NB4 (cell line): ENCODE results near the gene CD300C.
"Not testable (repeated sequence)": the region's sequence is repeated elsewhere in the genome, so short reads cannot be mapped to it uniquely, and the experiment has no call there.

Source experiments
- POLR2A ChIP-seq: IDR thresholded peaks from 2 replicates; pipeline ENCODE4 v1.6.1; 2011; ENCODE audit warnings: mild to moderate bottlenecking; ENCODE audit not compliant: insufficient read length; ENCODE audit errors: extremely low read depth
- TF ChIP-seq, protein P1 (sequence below): IDR thresholded peaks from one replicate; pipeline ENCODE4 v1.5.1; 2012; ENCODE audit warnings: low read depth, low read length

DNA sequence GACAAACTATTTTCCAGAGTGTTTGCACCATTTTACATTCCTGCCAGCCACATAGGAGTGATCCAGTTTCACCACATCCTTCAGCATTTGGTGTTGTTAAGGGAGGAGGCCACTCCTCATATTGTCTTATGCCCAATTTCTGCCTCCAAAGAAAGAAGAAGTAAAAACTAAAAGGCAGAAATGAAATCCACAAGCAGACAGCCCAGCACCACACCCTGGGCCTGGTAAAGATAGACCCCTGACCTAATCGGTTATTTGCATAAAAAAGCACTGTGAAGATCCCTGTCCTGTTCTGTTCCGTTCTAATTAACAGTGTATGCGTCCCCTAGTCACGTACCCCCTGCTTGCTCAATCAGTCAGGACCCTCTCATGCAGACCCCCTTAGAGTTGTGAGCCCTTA lies 12.5 kb upstream of the CD300C start:
- TF ChIP-seq POLR2A = not testable (repeated sequence)
- TF ChIP-seq, protein P1, sequence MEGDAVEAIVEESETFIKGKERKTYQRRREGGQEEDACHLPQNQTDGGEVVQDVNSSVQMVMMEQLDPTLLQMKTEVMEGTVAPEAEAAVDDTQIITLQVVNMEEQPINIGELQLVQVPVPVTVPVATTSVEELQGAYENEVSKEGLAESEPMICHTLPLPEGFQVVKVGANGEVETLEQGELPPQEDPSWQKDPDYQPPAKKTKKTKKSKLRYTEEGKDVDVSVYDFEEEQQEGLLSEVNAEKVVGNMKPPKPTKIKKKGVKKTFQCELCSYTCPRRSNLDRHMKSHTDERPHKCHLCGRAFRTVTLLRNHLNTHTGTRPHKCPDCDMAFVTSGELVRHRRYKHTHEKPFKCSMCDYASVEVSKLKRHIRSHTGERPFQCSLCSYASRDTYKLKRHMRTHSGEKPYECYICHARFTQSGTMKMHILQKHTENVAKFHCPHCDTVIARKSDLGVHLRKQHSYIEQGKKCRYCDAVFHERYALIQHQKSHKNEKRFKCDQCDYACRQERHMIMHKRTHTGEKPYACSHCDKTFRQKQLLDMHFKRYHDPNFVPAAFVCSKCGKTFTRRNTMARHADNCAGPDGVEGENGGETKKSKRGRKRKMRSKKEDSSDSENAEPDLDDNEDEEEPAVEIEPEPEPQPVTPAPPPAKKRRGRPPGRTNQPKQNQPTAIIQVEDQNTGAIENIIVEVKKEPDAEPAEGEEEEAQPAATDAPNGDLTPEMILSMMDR = not testable (repeated sequence)
